ENCODE measurements around the gene PIAS4. TPM values are rescaled to one million over a fixed set of nuclear protein-coding genes. Genes with fewer than 3 reads are reported as not detected.

Gene PIAS4
- total RNA-seq, 4 donors from 2014 or later = 10.6 to 21.6 (median 11.2) TPM

DNA sequence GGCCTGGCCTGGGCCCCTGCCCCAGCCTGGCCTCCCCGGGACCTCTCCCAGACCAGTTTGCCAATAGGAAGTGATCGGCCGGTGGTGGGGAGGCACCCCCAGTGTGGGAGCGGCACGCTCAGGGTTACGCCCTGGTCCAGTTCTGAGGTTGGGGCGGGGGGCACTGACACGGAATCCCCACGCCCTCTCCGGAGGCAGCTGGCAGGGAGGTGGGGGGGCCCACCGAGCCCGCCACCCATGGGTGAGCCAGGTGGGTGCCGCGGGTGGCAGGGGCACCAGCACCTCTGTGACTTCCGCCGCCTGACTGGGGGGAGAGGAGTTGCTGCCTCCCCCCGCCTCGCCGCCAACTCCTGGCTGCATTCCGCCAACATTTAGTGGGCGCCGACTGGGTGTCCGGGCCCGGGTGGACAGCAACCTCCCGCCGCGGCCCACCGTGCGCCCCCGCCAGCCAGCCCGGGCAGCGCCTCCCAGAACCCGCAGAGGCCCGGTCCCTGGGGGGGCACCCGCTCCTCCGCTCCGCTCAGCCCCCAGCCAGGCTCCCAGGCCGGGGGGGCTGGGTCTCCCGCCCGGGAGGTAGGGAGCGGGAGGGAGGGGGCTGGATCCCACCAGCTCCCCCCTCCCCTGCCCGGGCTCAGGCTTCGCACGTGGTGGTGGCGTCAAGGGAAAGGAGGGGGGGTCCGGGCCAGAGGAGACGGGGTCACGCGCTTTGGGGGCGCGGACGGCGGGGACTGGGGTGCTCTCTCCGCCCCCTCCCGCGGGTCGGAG is 57.1 kb downstream of the PIAS4 start:
- ATAC-seq (ENCODE audit: low FRiP score) = peak; percentile 1
- DNase-seq (ENCODE audit: low spot score) = no peak

DNA sequence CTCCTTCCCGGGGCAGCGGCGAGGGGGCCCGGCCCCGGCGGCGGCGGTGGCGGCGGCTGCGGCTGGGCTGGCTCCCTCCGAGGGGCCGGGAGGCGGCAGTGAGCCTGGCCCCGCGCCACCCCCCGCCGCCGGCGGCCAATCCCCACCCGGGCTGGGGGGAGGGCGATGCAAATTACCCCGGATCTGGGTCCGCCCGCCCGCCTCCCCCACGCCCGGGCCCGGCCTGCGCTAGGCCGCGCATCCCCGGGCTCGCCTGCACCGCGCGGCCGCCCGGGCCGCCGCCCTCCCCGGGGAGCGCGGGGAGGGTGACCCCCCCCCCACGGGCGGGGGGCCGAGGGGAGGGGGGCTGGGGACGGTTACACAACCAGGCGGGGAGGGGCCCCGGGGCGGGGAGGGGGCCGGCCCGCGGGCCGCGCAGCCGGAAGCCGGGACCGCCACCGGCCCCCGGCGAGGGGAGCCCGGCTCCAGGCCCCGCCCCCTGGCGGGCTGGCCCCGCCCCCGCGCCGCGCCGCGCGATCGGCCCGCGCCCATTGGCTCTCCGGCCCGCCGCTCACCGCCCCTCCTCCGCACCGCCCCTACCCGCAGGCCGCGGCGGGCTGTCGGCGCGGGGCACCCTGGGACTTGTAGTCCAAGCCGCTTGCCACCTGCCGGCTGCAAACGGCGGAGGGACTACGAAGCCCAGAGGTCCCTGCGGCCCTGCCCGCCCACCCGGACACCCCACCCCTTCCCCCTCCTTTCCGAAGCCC is 58.1 kb downstream of the PIAS4 start:
- ATAC-seq (ENCODE audit: low FRiP score) (peak; percentile 88), DNase-seq (ENCODE audit: low spot score) (peak; percentile 65)
- TF ChIP-seq, protein P1, sequence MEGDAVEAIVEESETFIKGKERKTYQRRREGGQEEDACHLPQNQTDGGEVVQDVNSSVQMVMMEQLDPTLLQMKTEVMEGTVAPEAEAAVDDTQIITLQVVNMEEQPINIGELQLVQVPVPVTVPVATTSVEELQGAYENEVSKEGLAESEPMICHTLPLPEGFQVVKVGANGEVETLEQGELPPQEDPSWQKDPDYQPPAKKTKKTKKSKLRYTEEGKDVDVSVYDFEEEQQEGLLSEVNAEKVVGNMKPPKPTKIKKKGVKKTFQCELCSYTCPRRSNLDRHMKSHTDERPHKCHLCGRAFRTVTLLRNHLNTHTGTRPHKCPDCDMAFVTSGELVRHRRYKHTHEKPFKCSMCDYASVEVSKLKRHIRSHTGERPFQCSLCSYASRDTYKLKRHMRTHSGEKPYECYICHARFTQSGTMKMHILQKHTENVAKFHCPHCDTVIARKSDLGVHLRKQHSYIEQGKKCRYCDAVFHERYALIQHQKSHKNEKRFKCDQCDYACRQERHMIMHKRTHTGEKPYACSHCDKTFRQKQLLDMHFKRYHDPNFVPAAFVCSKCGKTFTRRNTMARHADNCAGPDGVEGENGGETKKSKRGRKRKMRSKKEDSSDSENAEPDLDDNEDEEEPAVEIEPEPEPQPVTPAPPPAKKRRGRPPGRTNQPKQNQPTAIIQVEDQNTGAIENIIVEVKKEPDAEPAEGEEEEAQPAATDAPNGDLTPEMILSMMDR (IDR thresholded peaks at IDR 0.05) = no peak

More for the DNA sequence above, 57.1 kb downstream of the PIAS4 start:
- TF ChIP-seq, protein P1 (IDR thresholded peaks at IDR 0.05) = no peak

DNA sequence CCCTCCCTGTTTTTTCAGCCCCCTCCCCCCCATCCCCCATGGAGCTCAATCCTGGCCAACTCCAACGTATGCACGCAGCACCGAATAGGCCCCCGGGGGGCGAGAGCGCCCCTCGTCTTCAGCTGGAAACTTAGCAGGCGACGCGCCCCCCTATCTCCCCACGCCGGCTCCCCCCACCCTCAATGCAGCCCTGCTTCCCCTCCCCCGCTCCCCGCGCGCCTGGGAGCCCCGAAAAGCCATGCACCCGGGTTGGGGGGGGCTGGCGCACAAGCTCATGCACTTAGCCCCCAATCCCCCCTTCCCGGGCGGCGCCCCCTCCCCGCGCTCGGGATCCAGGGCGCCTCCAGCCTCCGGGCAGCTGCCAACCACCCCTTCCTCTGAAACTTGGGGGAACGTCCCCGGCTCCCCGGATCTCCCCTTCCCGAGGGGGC is 58.7 kb downstream of the PIAS4 start:
- TF ChIP-seq, protein P1 (IDR thresholded peaks at IDR 0.05) = no peak
- ATAC-seq (ENCODE audit: low FRiP score) (no peak), DNase-seq (ENCODE audit: low spot score) (no peak)

DNA sequence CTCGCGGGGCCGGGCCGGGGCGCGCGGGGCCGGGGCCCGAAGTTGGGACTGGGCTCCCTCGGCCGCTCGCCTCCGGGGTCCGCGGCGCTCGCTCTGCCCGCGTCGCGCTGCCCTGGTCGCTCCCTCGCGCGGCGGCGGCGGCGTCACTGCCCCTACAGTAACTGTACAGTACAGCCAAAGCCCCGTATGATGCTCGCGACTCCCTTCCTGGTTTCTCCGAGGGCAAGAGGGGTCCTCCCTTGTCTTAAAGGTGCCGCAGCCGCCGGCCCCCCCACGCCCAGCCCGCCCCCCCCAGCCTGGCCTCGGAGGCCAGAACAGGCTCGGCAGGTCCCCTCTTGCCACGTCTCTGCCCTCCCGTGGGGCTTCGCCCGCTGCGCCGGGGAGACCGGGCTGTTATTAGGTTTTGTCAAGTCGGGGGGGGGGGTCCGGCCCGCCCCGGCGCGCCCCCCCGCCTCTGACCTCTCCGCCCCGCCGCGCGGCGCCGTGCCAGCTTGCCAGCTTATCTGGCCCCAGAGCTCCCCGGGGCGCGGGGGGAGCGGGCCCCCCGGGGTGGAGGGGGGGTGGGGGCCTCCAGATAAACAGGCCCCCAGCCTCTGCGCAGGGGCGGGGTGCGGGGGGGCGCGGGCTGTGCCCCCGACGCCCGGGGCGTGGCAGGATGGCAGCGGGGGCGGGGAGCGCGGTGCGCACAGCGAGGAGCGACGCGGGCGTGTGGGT is 59.3 kb downstream of the PIAS4 start, which contains the start of gene ZBTB7A:
Gene ZBTB7A, minus strand, starts transcription at position 218 of the 714 bp plus-strand sequence. CDS start 11,667 bp downstream, outside the sequence.
- TF ChIP-seq, protein P1 (IDR thresholded peaks at IDR 0.05) = no peak
- peak; percentile 17 for ATAC-seq (ENCODE audit: low FRiP score)
- DNase-seq (ENCODE audit: low spot score) = peak; percentile 65

DNA sequence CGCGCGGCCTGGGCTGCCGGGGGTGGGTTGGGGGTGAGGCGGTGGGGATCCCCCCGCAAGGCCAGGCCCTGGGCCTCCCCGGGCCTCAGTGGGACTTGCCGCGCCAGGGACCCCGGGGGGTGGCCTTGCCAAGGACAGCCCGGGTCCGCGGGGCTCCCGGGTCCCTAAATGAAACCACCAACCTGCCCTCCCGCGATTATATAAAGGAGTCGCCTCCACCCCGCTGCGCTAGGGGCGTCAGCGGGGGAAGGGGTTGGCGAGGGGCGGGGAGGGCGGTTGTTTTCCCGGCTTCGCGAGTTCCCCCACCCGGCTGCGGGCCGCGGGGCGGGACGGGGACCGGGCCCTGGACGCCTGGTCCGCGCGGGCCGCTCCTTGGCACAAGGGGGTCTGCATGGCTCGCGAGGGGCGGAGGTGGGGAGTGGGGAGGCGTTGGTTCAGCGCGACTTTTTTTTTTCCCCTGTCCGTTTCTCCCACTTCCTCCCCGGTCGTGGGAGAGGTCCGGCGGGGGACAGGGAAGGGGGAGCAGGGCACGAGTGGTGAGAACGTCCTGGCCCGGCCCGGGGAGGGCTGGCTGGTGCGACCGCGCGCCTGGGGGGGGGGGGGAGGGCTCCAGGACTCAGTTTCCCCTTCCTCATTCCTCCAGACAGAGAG is 60.0 kb downstream of the PIAS4 start:
- DNase-seq (ENCODE audit: low spot score) (no peak), ATAC-seq (ENCODE audit: low FRiP score) (no peak)
- TF ChIP-seq, protein P1 (IDR thresholded peaks at IDR 0.05) = no peak
